ENCODE results near the gene FITM1.

The FITM1 gene

GRCh38 chr14:24165785-24166184 is 35.3 kb downstream of the FITM1 start:
- DNase-seq, result no peak

- no peak for DNase-seq
These were observed 37.1 kb downstream of the FITM1 start for GRCh38 chr14:24167469-24168114.

GRCh38 chr14:24171422-24172260 is 41.2 kb downstream of the FITM1 start, which contains the start of gene REC8:
REC8 (plus strand) TSS chr14:24172080; CDS start chr14:24172553, 473 bp downstream.
- DNase-seq, result peak; percentile 82 to 94

- DNase-seq, result no peak
These were observed 41.9 kb downstream of the FITM1 start for GRCh38 chr14:24172261-24172860.

GRCh38 chr14:24172871-24173281 is 42.4 kb downstream of the FITM1 start:
- no peak for DNase-seq

GRCh38 chr14:24176599-24176998 is 46.1 kb downstream of the FITM1 start:
- no peak for DNase-seq

GRCh38 chr14:24177041-24177825 is 46.8 kb downstream of the FITM1 start:
- no peak for DNase-seq

- no peak for DNase-seq
These were observed 47.4 kb downstream of the FITM1 start for GRCh38 chr14:24177891-24178290.

GRCh38 chr14:24178399-24179178 is 48.1 kb downstream of the FITM1 start:
- DNase-seq, result no peak

GRCh38 chr14:24179294-24179960 is 49.0 kb downstream of the FITM1 start:
- no peak for DNase-seq

- DNase-seq, result no peak
These were observed 49.7 kb downstream of the FITM1 start for GRCh38 chr14:24179961-24180796.

GRCh38 chr14:24181371-24182077 is 51.1 kb downstream of the FITM1 start:
- DNase-seq, result no peak

Data from NCI-H2081 (cell line).